WTC11 (cell line): Measurements from ENCODE around the gene RSU1.

Experiments used
- FOXK1 ChIP-seq: sonication (generic); formaldehyde crosslinking; IDR thresholded peaks from 2 replicates; pipeline ENCODE4 v1.8.0; 2022; ENCODE audit warnings: mild to moderate bottlenecking, moderate library complexity, missing genetic modification reagents
- HMGA2 ChIP-seq: fragments of 250-450 bp; sonication (Bioruptor Pico); IDR thresholded peaks from 2 replicates; pipeline ENCODE4 v1.4.0; 2021; ENCODE audit warnings: mild to moderate bottlenecking, moderate library complexity
- ZNF416 ChIP-seq: fragments of 250-450 bp; sonication (Bioruptor Pico); IDR thresholded peaks from 2 replicates; pipeline ENCODE4 v1.9.0; 2021; ENCODE audit warnings: mild to moderate bottlenecking, inconsistent platforms
- TF ChIP-seq, protein P1 (sequence below): fragments of 200-600 bp; IDR thresholded peaks from 2 replicates; pipeline ENCODE4 v1.8.0; 2022; ENCODE audit warnings: antibody characterized with exemption
- TF ChIP-seq, protein P2 (sequence below): sonication (generic); formaldehyde crosslinking; IDR thresholded peaks from 2 replicates; pipeline ENCODE4 v1.8.1; 2023; ENCODE audit warnings: mild to moderate bottlenecking, missing genetic modification reagents, moderate library complexity
- TF ChIP-seq, protein P3 (sequence below): sonication (generic); formaldehyde crosslinking; conservative IDR thresholded peaks from 2 replicates; pipeline ENCODE4 v1.8.1; 2023; ENCODE audit warnings: mild to moderate bottlenecking, low read depth, missing genetic modification reagents, moderate library complexity
- TF ChIP-seq, protein P4 (sequence below): sonication (generic); formaldehyde crosslinking; IDR thresholded peaks from 2 replicates; pipeline ENCODE4 v1.8.0; 2022; ENCODE audit warnings: mild to moderate bottlenecking, missing genetic modification reagents

DNA sequence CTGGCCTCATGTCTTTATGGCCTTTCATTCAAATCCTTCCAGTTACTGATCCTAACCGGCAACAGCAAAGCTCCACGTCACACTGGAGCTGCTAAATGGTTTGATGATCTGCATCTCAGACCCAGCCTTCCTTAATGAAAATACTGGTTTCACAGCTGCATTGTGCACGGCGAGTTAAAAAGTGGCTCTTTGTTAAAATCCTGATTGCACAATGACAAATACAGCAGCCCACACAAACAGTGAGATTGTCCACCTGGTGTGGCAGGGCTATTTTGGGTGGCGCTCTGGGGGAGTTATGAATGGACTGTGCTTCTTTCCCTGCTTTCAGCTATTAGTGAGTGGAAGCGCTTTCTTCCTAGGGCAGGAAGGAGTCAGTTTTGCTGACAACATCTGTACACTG is 232.1 kb downstream of the RSU1 start:
- TF ChIP-seq, protein P1, sequence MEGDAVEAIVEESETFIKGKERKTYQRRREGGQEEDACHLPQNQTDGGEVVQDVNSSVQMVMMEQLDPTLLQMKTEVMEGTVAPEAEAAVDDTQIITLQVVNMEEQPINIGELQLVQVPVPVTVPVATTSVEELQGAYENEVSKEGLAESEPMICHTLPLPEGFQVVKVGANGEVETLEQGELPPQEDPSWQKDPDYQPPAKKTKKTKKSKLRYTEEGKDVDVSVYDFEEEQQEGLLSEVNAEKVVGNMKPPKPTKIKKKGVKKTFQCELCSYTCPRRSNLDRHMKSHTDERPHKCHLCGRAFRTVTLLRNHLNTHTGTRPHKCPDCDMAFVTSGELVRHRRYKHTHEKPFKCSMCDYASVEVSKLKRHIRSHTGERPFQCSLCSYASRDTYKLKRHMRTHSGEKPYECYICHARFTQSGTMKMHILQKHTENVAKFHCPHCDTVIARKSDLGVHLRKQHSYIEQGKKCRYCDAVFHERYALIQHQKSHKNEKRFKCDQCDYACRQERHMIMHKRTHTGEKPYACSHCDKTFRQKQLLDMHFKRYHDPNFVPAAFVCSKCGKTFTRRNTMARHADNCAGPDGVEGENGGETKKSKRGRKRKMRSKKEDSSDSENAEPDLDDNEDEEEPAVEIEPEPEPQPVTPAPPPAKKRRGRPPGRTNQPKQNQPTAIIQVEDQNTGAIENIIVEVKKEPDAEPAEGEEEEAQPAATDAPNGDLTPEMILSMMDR, result no peak
- TF ChIP-seq HMGA2 (no peak), FOXK1 (CRISPR knock-in tag) (no peak), ZNF416 (CRISPR knock-in tag) (no peak)
- TF ChIP-seq, protein P2, sequence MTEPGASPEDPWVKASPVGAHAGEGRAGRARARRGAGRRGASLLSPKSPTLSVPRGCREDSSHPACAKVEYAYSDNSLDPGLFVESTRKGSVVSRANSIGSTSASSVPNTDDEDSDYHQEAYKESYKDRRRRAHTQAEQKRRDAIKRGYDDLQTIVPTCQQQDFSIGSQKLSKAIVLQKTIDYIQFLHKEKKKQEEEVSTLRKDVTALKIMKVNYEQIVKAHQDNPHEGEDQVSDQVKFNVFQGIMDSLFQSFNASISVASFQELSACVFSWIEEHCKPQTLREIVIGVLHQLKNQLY (CRISPR knock-in tag), result no peak
- TF ChIP-seq, protein P3, sequence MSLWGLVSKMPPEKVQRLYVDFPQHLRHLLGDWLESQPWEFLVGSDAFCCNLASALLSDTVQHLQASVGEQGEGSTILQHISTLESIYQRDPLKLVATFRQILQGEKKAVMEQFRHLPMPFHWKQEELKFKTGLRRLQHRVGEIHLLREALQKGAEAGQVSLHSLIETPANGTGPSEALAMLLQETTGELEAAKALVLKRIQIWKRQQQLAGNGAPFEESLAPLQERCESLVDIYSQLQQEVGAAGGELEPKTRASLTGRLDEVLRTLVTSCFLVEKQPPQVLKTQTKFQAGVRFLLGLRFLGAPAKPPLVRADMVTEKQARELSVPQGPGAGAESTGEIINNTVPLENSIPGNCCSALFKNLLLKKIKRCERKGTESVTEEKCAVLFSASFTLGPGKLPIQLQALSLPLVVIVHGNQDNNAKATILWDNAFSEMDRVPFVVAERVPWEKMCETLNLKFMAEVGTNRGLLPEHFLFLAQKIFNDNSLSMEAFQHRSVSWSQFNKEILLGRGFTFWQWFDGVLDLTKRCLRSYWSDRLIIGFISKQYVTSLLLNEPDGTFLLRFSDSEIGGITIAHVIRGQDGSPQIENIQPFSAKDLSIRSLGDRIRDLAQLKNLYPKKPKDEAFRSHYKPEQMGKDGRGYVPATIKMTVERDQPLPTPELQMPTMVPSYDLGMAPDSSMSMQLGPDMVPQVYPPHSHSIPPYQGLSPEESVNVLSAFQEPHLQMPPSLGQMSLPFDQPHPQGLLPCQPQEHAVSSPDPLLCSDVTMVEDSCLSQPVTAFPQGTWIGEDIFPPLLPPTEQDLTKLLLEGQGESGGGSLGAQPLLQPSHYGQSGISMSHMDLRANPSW (CRISPR knock-in tag), result no peak
- TF ChIP-seq, protein P4, sequence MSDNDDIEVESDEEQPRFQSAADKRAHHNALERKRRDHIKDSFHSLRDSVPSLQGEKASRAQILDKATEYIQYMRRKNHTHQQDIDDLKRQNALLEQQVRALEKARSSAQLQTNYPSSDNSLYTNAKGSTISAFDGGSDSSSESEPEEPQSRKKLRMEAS, result no peak
